Activated CD8-positive, alpha-beta memory T cell treated with anti-CD3 and anti-CD28 coated beads for 4 hours (primary cell): ENCODE measurements around the gene BUB1B.

ENCODE experiments used
- DNase-seq, 2 donors: peaks; one replicate each; pipeline ENCODE4 v3.0.0-alpha.2; 2020; ENCODE audit warnings: low read depth in 2 of 2

BUB1B gene

GRCh38 chr15:40254452-40254851, 93.6 kb downstream of the BUB1B start:
- DNase-seq: no peak

GRCh38 chr15:40255033-40255432, 94.2 kb downstream of the BUB1B start:
- no peak for DNase-seq

GRCh38 chr15:40256638-40257235, 95.9 kb downstream of the BUB1B start:
- no peak for DNase-seq

DNA sequence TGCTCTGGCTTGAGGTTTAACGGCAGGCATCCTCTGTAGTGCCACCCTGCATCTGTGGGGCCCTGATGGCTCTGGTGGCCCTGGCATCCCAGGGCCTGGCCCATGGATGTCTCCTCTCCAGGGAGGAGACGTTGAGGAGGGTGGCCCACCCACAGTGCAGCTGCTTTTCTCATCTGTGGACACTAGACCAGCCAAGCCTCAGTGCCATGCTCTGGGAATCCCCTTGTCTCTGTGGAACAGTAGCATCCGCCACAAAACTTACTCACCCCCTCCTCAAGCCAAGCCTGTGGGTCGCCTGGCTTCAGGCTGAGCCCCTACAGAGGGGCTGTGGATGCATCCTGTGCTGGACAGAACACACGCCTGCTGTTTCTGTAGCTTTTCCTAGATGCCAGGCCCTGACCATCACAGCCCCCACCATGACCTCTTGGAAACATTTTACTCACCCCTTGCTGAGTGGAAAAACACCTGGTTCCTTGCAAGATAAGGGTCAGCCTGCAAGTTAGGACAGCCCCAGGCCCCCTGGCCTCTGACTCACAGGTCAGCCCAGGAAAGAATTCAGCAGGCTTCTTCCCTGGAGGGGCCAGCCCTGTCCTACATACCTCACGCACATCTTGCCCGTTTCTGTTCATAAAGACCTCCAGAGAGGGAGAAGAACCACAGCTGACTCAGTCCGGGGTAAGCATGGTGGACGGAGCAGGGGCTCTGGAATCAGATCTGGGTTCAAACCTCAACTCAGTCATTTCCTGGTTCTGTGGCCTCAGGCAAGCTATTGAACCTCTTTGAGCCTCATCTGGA, 97.0 kb downstream of the BUB1B start:
- DNase-seq: no peak

DNA sequence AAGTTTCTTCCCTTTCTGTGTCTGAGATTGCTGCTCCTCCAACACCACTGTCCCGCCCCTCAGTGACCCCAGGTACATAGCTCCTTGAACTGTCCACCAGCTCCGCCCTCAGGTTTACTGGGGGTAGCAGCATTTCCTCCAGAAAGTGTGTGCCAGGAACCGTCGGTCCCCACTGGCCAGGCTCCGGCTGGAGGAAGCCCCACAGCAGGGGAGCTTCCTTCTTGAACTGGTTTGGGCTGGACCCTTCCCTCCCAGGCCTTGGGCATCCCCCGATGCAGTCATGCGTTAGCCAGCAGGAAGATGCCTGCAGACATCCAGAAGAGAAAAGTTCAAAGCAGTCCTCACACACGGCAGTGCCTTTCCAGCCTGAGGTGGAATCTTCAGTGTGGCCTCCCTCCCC, 97.7 kb downstream of the BUB1B start:
- no peak for DNase-seq

DNA sequence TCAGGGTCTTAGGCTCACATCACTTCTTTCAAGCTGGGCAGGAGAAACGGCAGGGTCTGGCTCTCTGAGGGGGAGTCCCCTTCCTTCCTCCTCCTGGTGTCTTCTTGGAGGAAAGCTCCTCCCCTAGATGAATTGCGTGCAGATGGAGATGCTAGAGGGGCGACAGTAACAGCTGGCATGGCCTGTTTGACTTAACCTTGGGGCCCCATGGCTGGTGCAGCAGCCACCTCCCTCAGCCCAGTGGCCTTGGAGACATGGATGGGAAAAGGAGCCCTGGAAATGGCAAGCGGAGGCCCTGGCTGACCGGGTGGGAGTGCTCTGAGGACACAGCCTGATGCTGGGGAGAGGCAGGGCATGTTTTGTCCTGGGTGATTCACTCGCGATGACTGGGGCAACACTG, 98.2 kb downstream of the BUB1B start:
- no peak for DNase-seq

GRCh38 chr15:40263024-40263754, 102.3 kb downstream of the BUB1B start:
- no peak for DNase-seq

DNA sequence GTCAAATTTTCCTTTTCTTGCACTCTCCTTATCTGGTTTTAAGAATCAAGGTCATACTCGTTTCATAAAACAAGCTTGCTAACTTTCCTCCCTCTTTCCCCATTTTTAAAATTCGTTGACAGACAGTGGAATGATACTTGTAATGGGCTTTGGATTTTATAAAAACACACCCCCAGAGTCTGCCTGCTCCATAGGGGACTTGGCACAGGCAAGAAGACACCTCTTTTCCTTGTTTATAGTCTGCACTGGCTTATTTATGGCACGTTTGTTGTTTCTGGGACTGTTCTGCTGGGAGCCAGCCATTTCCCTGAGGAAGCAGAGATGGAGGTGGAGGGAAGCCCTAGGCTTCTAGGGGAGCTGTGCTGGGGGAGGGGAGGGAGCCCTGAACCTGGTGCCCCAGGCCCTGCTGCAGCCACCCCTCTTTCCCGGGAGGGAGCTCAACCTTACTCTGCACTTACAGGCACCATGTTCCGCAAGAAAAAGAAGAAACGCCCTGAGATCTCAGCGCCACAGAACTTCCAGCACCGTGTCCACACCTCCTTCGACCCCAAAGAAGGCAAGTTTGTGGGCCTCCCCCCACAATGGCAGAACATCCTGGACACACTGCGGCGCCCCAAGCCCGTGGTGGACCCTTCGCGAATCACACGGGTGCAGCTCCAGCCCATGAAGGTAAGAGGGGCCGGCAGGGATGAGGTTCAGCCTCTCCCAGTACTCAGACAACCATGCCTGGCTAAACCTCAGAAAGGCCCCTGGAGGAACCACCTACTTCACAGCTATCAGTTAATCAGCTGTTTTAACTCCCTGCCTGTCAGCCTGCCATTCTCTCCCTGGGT, 103.7 kb downstream of the BUB1B start:
- no peak for DNase-seq

- no peak for DNase-seq
Observed at GRCh38 chr15:40265355-40265754, 104.5 kb downstream of the BUB1B start.

DNA sequence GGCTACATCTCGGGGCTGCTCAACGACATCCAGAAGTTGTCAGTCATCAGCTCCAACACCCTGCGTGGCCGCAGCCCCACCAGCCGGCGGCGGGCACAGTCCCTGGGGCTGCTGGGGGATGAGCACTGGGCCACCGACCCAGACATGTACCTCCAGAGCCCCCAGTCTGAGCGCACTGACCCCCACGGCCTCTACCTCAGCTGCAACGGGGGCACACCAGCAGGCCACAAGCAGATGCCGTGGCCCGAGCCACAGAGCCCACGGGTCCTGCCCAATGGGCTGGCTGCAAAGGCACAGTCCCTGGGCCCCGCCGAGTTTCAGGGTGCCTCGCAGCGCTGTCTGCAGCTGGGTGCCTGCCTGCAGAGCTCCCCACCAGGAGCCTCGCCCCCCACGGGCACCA, 105.0 kb downstream of the BUB1B start:
- no peak for DNase-seq

- DNase-seq: no peak
Observed at GRCh38 chr15:40266828-40267304, 106.0 kb downstream of the BUB1B start.

DNA sequence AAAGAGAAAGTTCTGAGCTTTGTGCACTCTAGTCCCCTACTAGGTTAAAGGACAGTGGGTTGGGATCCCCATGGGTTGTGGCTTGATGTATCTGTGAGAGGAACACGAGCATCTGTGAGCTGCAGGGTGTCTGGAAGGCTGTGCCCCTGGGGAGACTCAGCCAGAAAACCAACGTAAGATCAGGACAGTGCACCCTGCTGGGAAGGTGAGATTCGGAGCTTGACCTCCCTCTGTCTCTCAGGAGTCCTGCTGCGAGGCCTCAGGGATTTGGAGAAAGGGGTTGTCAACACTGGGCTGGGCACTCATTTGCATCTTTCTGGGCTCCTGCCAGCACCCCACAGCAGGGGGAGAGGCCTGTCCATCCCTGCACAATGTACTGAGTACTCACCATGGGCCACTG, 106.8 kb downstream of the BUB1B start:
- DNase-seq: no peak

- no peak for DNase-seq
Observed at GRCh38 chr15:40269604-40270003, 108.7 kb downstream of the BUB1B start.

DNA sequence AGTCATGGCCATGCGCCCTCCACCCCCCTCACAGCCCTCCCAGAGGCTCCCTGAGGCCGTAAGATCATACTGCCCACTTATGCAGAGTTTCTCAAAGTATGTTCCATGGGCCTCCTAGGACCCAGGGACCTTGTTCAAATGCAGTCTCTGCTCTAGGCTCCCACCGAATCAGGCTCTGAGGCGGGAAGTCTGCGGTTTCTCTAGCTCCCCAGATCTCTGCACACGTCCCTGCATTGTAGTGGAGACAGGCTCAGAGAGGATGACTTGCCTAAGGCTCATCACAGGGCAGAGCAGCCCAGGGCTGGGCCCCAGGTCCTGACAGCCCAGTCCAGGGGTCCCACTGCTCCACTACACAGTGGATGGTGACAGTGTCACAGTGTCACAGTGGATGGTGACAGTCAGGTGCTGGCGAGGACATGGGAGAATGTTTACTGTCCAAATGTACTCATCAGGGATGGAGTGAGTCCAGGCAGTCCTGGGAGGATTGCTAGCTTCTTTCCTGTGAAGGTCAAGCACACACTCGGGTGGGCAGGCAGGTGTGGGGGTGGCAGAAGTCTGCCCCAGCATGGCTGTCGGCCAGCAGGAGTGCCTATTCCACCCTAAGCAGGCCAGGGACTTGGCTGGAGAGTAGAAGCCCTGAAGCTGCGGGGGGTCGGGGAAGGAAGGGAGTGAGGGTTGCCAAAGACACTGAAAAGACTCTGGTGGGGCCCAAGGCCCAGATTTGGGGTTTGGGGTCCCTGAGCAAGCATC, 109.6 kb downstream of the BUB1B start:
- no peak for DNase-seq
